Activated CD8-positive, alpha-beta T cell treated with anti-CD3 and anti-CD28 coated beads, Interleukin-2, amount 10 ng/mL, durations not matched to agents 7 days and 5 days (primary cell): ENCODE results near the gene KAT6B. TPM values are rescaled to one million over a fixed set of nuclear protein-coding genes. Genes with fewer than 3 reads are reported as not detected.
"Not testable (repeated sequence)": the region's sequence is repeated elsewhere in the genome, so short reads cannot be mapped to it uniquely, and the experiment has no call there.

Experiments used
- ATAC-seq: fragments of 150-1000 bp; cut with Tn5 transposase; one replicate; pipeline ENCODE4 v1.10.0; 2021; ENCODE audit warnings: moderate library complexity
- CTCF ChIA-PET: fragments of 350-600 bp; sonication (Branson Sonifier 250); formaldehyde crosslinking; loops from one replicate; lab custom pipeline; 2021; ENCODE audit warnings: antibody characterized with exemption; lab: Charles Lee
- POLR2A ChIA-PET: fragments of 350-600 bp; sonication (Branson Sonifier 250); formaldehyde crosslinking; loops from one replicate; lab custom pipeline; 2021; ENCODE audit warnings: antibody characterized with exemption; lab: Charles Lee
- DNase-seq: peaks from one replicate; pipeline ENCODE4 v3.0.0-alpha.2; 2020
- H3K27ac Mint-ChIP-seq: one replicate; pipeline ENCODE4 v1.8.0; 2021; ENCODE audit warnings: mild to moderate bottlenecking, mixed read lengths
- H3K27me3 Mint-ChIP-seq: one replicate; pipeline ENCODE4 v1.8.0; 2021; ENCODE audit warnings: low read depth, mixed read lengths
- H3K36me3 Mint-ChIP-seq: one replicate; pipeline ENCODE4 v1.8.0; 2021; ENCODE audit warnings: low read depth, mixed read lengths
- H3K4me1 Mint-ChIP-seq: one replicate; pipeline ENCODE4 v1.8.0; 2021; ENCODE audit warnings: low read depth, mixed read lengths
- H3K4me3 Mint-ChIP-seq: one replicate; pipeline ENCODE4 v1.8.0; 2021; ENCODE audit warnings: mild to moderate bottlenecking, mixed read lengths
- H3K9me3 Mint-ChIP-seq: one replicate; pipeline ENCODE4 v1.8.0; 2022; ENCODE audit warnings: mixed read lengths; ENCODE audit not compliant: insufficient read depth
- total RNA-seq, 2 experiments: library from RNA; stranded (reverse); gene quantifications; one replicate each; pipeline ENCODE4 v1.2.3, GENCODE V29; 2021

Gene KAT6B
- total RNA-seq, 2 experiments from 2014 or later: 40.3 to 43.1 TPM

- H3K27me3 Mint-ChIP-seq, H3K4me3 Mint-ChIP-seq, POLR2A ChIA-PET, ATAC-seq, H3K9me3 Mint-ChIP-seq, H3K27ac Mint-ChIP-seq, H3K36me3 Mint-ChIP-seq, DNase-seq: not testable (repeated sequence)
- CTCF ChIA-PET: interaction anchor here (0.9 to 5.9 kb wide), 4 partner anchors 8 to 127 kb away, joined by 4 to 27 read pairs (median 5); no protein-coding TSS in a partner anchor
- peaks cover 32% of the 10 kb centered on the region for H3K4me1 Mint-ChIP-seq
Observed at GRCh38 chr10:74893329-74893728, 66.9 kb downstream of the KAT6B start.

GRCh38 chr10:74896788-74897527 lies 70.6 kb downstream of the KAT6B start:
- peaks cover 49% of the 10 kb centered on the region for H3K4me1 Mint-ChIP-seq
- ChIA-PET CTCF (interaction anchor here (0.8 to 2.2 kb wide), 4 partner anchors 82 to 158 kb away, joined by 3 to 11 read pairs (median 3); no protein-coding TSS in a partner anchor), POLR2A (interaction anchor here (0.8 to 1.5 kb wide), 5 partner anchors 21 to 158 kb away, joined by 3 to 5 read pairs (median 4); partner anchors contain the start of gene KAT6B)
- DNase-seq (no peak), ATAC-seq (no peak)
- H3K27me3 Mint-ChIP-seq: no peaks in the 10 kb centered on the region
- H3K36me3 Mint-ChIP-seq: peaks cover 20% of the 10 kb centered on the region
- H3K4me3 Mint-ChIP-seq: no peak overlapping the region
- H3K9me3 Mint-ChIP-seq: no peaks in the 10 kb centered on the region
- H3K27ac Mint-ChIP-seq: no peak overlapping the region

- DNase-seq: peak; percentile 59
- peak; percentile 70 for ATAC-seq
- ChIA-PET CTCF (interaction anchor here (0.7 to 2.2 kb wide), 8 partner anchors 9 to 449 kb away, joined by 3 to 11 read pairs (median 3); no protein-coding TSS in a partner anchor), POLR2A (interaction anchor here (0.6 to 1.5 kb wide), 5 partner anchors 22 to 111 kb away, joined by 3 to 5 read pairs (median 3); partner anchors contain the start of gene KAT6B)
- H3K36me3 Mint-ChIP-seq: peaks cover 17% of the 10 kb centered on the region
- H3K4me3 Mint-ChIP-seq: peak overlapping the region; percentile 46
- no peaks in the 10 kb centered on the region for H3K27me3 Mint-ChIP-seq
- H3K27ac Mint-ChIP-seq: peak overlapping the region; percentile 75
- H3K4me1 Mint-ChIP-seq: peaks cover 42% of the 10 kb centered on the region
- H3K9me3 Mint-ChIP-seq: no peaks in the 10 kb centered on the region
Observed at GRCh38 chr10:74898201-74898976, 72.0 kb downstream of the KAT6B start.

- H3K27ac Mint-ChIP-seq: peak overlapping the region; percentile 82
- POLR2A ChIA-PET: interaction anchor here (1.0 kb wide), 1 partner anchor 78 kb away, joined by 3 read pairs; no protein-coding TSS in a partner anchor
Observed at GRCh38 chr10:74900297-74900696, 73.9 kb downstream of the KAT6B start.

GRCh38 chr10:74901301-74901700 lies 74.9 kb downstream of the KAT6B start:
- peak overlapping the region; percentile 32 for H3K27ac Mint-ChIP-seq
- DNase-seq (no peak), ATAC-seq (no peak)
- no peaks in the 10 kb centered on the region for H3K9me3 Mint-ChIP-seq
- H3K4me1 Mint-ChIP-seq: peaks cover 47% of the 10 kb centered on the region
- ChIA-PET POLR2A (no interaction called here), CTCF (interaction anchor here (1.0 to 1.4 kb wide), 2 partner anchors 12 to 162 kb away, joined by 3 to 5 read pairs; no protein-coding TSS in a partner anchor)
- H3K27me3 Mint-ChIP-seq: no peaks in the 10 kb centered on the region
- peaks cover 15% of the 10 kb centered on the region for H3K36me3 Mint-ChIP-seq
- no peak overlapping the region for H3K4me3 Mint-ChIP-seq

More at GRCh38 chr10:74900297-74900696, 73.9 kb downstream of the KAT6B start:
- ATAC-seq: peak; percentile 83
- Mint-ChIP-seq H3K4me1 (peaks cover 47% of the 10 kb centered on the region), H3K27me3 (no peaks in the 10 kb centered on the region), H3K36me3 (peaks cover 17% of the 10 kb centered on the region), H3K4me3 (peak overlapping the region; percentile 56), H3K9me3 (no peaks in the 10 kb centered on the region)
- peak; percentile 75 for DNase-seq
- CTCF ChIA-PET: interaction anchor here (1.0 to 1.1 kb wide), 4 partner anchors 11 to 161 kb away, joined by 3 to 4 read pairs (median 4); no protein-coding TSS in a partner anchor

- ChIA-PET CTCF (interaction anchor here (0.6 to 1.4 kb wide), 4 partner anchors 10 to 163 kb away, joined by 3 to 5 read pairs (median 3); no protein-coding TSS in a partner anchor), POLR2A (no interaction called here)
- Mint-ChIP-seq H3K27me3 (no peaks in the 10 kb centered on the region), H3K4me3 (no peak overlapping the region), H3K9me3 (no peaks in the 10 kb centered on the region), H3K4me1 (peaks cover 47% of the 10 kb centered on the region), H3K36me3 (peaks cover 15% of the 10 kb centered on the region), H3K27ac (no peak overlapping the region)
- no peak for ATAC-seq
- no peak for DNase-seq
Observed at GRCh38 chr10:74901867-74902450, 75.6 kb downstream of the KAT6B start.

- H3K27me3 Mint-ChIP-seq: no peaks in the 10 kb centered on the region
- ChIA-PET CTCF (interaction anchor here (1.4 to 3.4 kb wide), 4 partner anchors 11 to 118 kb away, joined by 4 to 11 read pairs (median 4); no protein-coding TSS in a partner anchor), POLR2A (interaction anchor here (1.0 kb wide), 1 partner anchor 10 kb away, joined by 3 read pairs; no protein-coding TSS in a partner anchor)
- H3K9me3 Mint-ChIP-seq: no peaks in the 10 kb centered on the region
- H3K36me3 Mint-ChIP-seq: peaks cover 13% of the 10 kb centered on the region
- DNase-seq (no peak), ATAC-seq (no peak)
- no peak overlapping the region for H3K27ac Mint-ChIP-seq
- H3K4me1 Mint-ChIP-seq: peaks cover 31% of the 10 kb centered on the region
- no peak overlapping the region for H3K4me3 Mint-ChIP-seq
Observed at GRCh38 chr10:74903491-74903890, 77.1 kb downstream of the KAT6B start.

- no peak overlapping the region for H3K4me3 Mint-ChIP-seq
- peaks cover 2% of the 10 kb centered on the region for H3K36me3 Mint-ChIP-seq
- no peaks in the 10 kb centered on the region for H3K27me3 Mint-ChIP-seq
- no peak overlapping the region for H3K27ac Mint-ChIP-seq
- DNase-seq (no peak), ATAC-seq (no peak)
- POLR2A ChIA-PET: no interaction called here
- H3K9me3 Mint-ChIP-seq: no peaks in the 10 kb centered on the region
- H3K4me1 Mint-ChIP-seq: peaks cover 11% of the 10 kb centered on the region
- CTCF ChIA-PET: no interaction called here
Observed at GRCh38 chr10:74906611-74907198, 80.3 kb downstream of the KAT6B start.

- no peaks in the 10 kb centered on the region for H3K9me3 Mint-ChIP-seq
- DNase-seq: no peak
- H3K36me3 Mint-ChIP-seq: peaks cover 2% of the 10 kb centered on the region
- no peaks in the 10 kb centered on the region for H3K27me3 Mint-ChIP-seq
- ChIA-PET POLR2A (no interaction called here), CTCF (no interaction called here)
- peaks cover 16% of the 10 kb centered on the region for H3K4me1 Mint-ChIP-seq
- H3K4me3 Mint-ChIP-seq: no peak overlapping the region
- no peak overlapping the region for H3K27ac Mint-ChIP-seq
- no peak for ATAC-seq
Observed at GRCh38 chr10:74909670-74910069, 83.3 kb downstream of the KAT6B start.

GRCh38 chr10:74910241-74910975 lies 84.0 kb downstream of the KAT6B start:
- no peak overlapping the region for H3K4me3 Mint-ChIP-seq
- peaks cover 4% of the 10 kb centered on the region for H3K36me3 Mint-ChIP-seq
- ChIA-PET POLR2A (interaction anchor here (0.6 kb wide), 1 partner anchor 59 kb away, joined by 3 read pairs; no protein-coding TSS in a partner anchor), CTCF (interaction anchor here (1.2 kb wide), 1 partner anchor 111 kb away, joined by 4 read pairs; no protein-coding TSS in a partner anchor)
- H3K27ac Mint-ChIP-seq: no peak overlapping the region
- ATAC-seq (no peak), DNase-seq (no peak)
- no peaks in the 10 kb centered on the region for H3K9me3 Mint-ChIP-seq
- peaks cover 18% of the 10 kb centered on the region for H3K4me1 Mint-ChIP-seq
- no peaks in the 10 kb centered on the region for H3K27me3 Mint-ChIP-seq
